Right lobe of liver (tissue), 6 donors: ENCODE data around the gene IFIT1B. TPM values are rescaled to one million over a fixed set of nuclear protein-coding genes. Genes with fewer than 3 reads are reported as not detected.

Source experiments
- ATAC-seq, 4 donors: fragments of 200-7000 bp; cut with Tn5 transposase; one replicate each; pipeline ENCODE4 v1.9.1; 2020; ENCODE audit warnings: mild to moderate bottlenecking in 4 of 4, moderate library complexity in 4 of 4
- DNase-seq, 3 donors: peaks; one replicate each; pipeline ENCODE4 v3.0.0-alpha.2; 2020
- H3K27ac ChIP-seq, 3 donors: fragments of 200-600 bp; one replicate each; pipeline ENCODE4 v1.8.0; 2022
- H3K27me3 ChIP-seq, 2 donors: fragments of 200-600 bp; one replicate each; pipeline ENCODE4 v1.8.0; 2022
- H3K36me3 ChIP-seq, 4 donors: fragments of 200-600 bp; sonication (generic) in 1 of 4; one replicate each; pipeline versions ENCODE4 v1.5.1 to v1.8.0; 2017 to 2022; ENCODE audit warnings: control low read depth in 1 of 4
- H3K4me1 ChIP-seq, 4 donors: fragments of 200-600 bp; sonication (generic) in 1 of 4; one replicate each; pipeline versions ENCODE4 v1.5.1 to v1.8.0; 2017 to 2022; ENCODE audit warnings: control low read depth in 1 of 4
- H3K4me3 ChIP-seq, 3 donors: fragments of 200-600 bp; one replicate each; pipeline ENCODE4 v1.8.0; 2022
- H3K9me3 ChIP-seq, 4 donors: fragments of 200-600 bp; sonication (generic) in 1 of 4; one replicate each; pipeline versions ENCODE4 v1.5.1 to v1.8.0; 2017 to 2022; ENCODE audit warnings: control low read depth in 1 of 4
- POLR2A ChIP-seq: fragments of 450-650 bp; IDR thresholded peaks from one replicate; pipeline ENCODE4 v1.6.1; 2017; ENCODE audit warnings: antibody characterized with exemption, mild to moderate bottlenecking
- WGBS: methylation state at CpG from one replicate; pipeline ENCODE4 v1.1.6; 2018; ENCODE audit warnings: low coverage, low lambda C conversion rate; ENCODE audit not compliant: insufficient coverage; ENCODE audit errors: missing lambda C conversion rate; 5-methylcytosine and 5-hydroxymethylcytosine counted together
- intact Hi-C, 2 donors: fragments of 100-400 bp; cut with DNase I; formaldehyde crosslinking; loops; one replicate each; pipeline versions ENCODE4 v1.11.2 to v1.14.1; 2022
- total RNA-seq, 6 experiments: library from RNA; depleted of rRNA in 2 of 6; stranded (reverse); fragments of >200 nt in 2 of 6; fragmentation: NEBNext Ultra II Directional in 3 of 6; extraction: Animal tissue kit (Norgen Biotek cat#: 25700) in 3 of 6; gene quantifications; one replicate each; pipeline versions ENCODE4 v1.1.0 to v1.2.4, GENCODE V29; 2016 to 2023
- TF ChIP-seq, protein P1 (sequence below), 4 donors: fragments of 200-600 bp in 3 of 4; fragments of 450-650 bp in 1 of 4; IDR thresholded peaks; one replicate each; pipeline versions ENCODE4 v1.5.1 to v1.8.0; 2016 to 2022; ENCODE audit warnings: antibody characterized with exemption in 4 of 4, mild to moderate bottlenecking in 2 of 4
- donor health status: DM: no; HTN: yes; CAD: no.
- donor health status: DM: no; HTN: no; CAD: no.
- donor health status: DM: no; HTN: no; CAD: no.
- donor health status: DM: no; HTN: yes; CAD: no.
- donor health status: DM: no; HTN: yes; CAD: no.

IFIT1B gene
- total RNA-seq, 6 experiments from 2014 or later, result 1.2 TPM; not detected in 5

DNA sequence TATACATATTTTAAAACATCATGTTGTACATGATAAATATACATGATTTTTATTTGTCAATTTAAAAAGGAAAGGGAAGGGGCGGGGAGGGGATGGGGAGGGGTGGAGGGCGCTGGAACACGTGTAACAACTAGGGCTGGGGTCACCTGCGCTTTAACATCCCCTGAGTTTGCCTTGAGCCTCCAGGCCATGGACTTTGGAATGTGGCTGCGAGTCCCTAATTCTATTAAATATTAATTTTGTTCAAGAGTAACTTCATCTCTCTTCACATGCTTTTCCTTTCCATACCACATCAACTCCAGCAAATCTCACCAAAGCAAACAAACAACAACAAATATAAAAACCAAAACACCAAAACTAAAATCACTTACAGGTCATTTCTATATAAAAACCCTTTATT, 47.1 kb downstream of the IFIT1B start:
- intact Hi-C loops, result loop anchor here in 1 of 2 donors (10.0 kb wide), 1 partner anchor 140 kb away; no protein-coding TSS in a partner anchor
- no peak overlapping the region for H3K4me3 ChIP-seq
- ATAC-seq (peak; percentile 71 to 85 (median 74)), DNase-seq (peak in 2 of 3 donors; percentile 34 to 61)
- no peaks in the 10 kb centered on the region for H3K27me3 ChIP-seq
- H3K4me1 ChIP-seq, result peaks cover 0 to 16% (median 5%) of the 10 kb centered on the region in 4 donors
- 34% methylated on average over 5 of the region's 5 CpGs for WGBS
- TF ChIP-seq POLR2A, result no peak
- TF ChIP-seq, protein P1, sequence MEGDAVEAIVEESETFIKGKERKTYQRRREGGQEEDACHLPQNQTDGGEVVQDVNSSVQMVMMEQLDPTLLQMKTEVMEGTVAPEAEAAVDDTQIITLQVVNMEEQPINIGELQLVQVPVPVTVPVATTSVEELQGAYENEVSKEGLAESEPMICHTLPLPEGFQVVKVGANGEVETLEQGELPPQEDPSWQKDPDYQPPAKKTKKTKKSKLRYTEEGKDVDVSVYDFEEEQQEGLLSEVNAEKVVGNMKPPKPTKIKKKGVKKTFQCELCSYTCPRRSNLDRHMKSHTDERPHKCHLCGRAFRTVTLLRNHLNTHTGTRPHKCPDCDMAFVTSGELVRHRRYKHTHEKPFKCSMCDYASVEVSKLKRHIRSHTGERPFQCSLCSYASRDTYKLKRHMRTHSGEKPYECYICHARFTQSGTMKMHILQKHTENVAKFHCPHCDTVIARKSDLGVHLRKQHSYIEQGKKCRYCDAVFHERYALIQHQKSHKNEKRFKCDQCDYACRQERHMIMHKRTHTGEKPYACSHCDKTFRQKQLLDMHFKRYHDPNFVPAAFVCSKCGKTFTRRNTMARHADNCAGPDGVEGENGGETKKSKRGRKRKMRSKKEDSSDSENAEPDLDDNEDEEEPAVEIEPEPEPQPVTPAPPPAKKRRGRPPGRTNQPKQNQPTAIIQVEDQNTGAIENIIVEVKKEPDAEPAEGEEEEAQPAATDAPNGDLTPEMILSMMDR (IDR thresholded peaks at IDR 0.05), result no peak
- H3K27ac ChIP-seq, result peak overlapping the region in 2 of 3 donors; percentile 61 to 82
- H3K9me3 ChIP-seq, result no peaks in the 10 kb centered on the region
- no peaks in the 10 kb centered on the region for H3K36me3 ChIP-seq

DNA sequence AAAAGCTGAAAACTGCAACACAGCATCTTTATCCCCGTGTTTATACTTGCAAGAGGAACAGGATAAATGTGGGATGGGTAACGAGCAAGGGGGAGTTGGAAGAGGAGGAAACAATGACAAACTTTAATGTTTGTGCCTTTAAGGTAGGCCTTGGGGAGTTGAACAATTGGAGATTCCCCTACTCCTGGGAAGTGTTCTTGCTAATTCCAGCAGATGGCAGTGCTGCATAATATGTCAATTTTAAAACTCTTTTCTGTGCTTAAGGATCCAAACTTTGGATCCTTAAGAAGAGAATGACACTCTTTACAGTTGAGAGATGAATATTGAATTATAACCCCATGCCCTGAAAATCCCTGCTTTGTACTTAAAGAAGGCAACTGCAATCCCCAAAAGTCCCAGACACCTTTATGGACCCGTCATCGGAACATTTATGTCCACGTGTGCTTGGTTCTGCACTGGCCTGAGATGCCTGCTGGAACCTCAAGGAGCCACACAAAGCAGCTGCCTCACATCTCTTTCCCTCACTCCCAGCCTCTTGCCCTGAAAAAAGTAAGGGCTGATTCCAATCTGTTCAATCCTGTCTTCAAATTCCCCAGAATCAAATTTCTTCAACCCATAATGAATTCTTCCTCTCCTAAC, 48.5 kb downstream of the IFIT1B start:
- ATAC-seq, result peak; percentile 83 to 89 (median 89)
- no peaks in the 10 kb centered on the region for H3K36me3 ChIP-seq
- H3K4me3 ChIP-seq, result no peak overlapping the region
- H3K27me3 ChIP-seq, result no peaks in the 10 kb centered on the region
- DNase-seq, result no peak
- intact Hi-C loops, result loop anchor here in 1 of 2 donors (10.0 kb wide), 1 partner anchor 138 kb away; no protein-coding TSS in a partner anchor
- no peaks in the 10 kb centered on the region for H3K9me3 ChIP-seq
- H3K4me1 ChIP-seq, result peaks cover 0 to 16% (median 5%) of the 10 kb centered on the region in 4 donors
- H3K27ac ChIP-seq, result peak overlapping the region in 1 of 3 donors; percentile 82
- TF ChIP-seq, protein P1 (IDR thresholded peaks at IDR 0.05), result peak; percentile 78 to 87 (median 82)
- no peak for TF ChIP-seq POLR2A
- 56% methylated on average over 5 of the region's 5 CpGs for WGBS

DNA sequence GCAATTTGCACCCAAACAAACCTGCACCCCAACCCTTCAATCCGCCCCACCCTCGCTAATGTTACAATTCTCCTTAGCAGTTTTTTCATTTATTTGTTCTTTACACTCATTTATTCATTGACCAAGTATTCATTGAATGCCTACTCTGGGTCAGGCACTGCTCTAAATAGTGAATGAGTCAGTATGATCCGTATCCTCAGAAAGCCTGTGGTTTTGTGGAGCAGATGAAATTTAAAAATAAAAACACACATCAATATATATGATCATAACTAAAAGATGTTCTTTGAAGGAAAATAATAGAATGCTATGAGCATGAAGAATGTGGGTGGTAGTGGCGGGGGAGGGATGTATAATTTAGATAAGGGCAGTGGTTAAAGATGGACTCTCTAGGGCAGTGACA, 49.8 kb downstream of the IFIT1B start:
- intact Hi-C loops, result loop anchor here in 1 of 2 donors (10.0 kb wide), 1 partner anchor 137 kb away; no protein-coding TSS in a partner anchor
- DNase-seq, result no peak
- Histone ChIP-seq H3K27me3 (no peaks in the 10 kb centered on the region), H3K27ac (no peak overlapping the region), H3K4me3 (no peak overlapping the region), H3K9me3 (no peaks in the 10 kb centered on the region), H3K36me3 (no peaks in the 10 kb centered on the region), H3K4me1 (peaks cover 0 to 16% (median 5%) of the 10 kb centered on the region in 4 donors)
- 84% methylated on average over 4 of the region's 4 CpGs for WGBS
- no peak for ATAC-seq
- TF ChIP-seq, protein P1 (IDR thresholded peaks at IDR 0.05), result no peak
- no peak for TF ChIP-seq POLR2A

DNA sequence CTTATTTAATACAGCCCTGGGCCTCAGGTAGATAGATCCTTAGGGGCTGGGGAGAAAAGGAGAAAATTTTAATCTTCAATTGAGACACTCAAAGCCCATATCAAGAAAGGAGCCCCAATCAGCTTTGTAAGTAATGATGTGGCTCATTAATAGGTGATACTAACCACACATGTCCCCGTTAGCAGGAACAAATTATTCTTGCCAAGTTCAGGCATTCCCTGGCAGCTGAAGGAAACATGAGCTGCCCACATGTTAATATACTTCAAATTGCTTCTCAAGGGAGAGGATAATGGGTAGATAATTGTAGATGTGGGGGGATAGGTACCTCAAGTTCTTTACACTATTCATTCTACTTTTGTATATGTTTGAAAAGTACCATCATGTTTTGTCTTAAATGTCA, 51.0 kb downstream of the IFIT1B start:
- Histone ChIP-seq H3K27ac (no peak overlapping the region), H3K4me1 (peaks cover 0 to 16% (median 5%) of the 10 kb centered on the region in 4 donors), H3K27me3 (no peaks in the 10 kb centered on the region), H3K36me3 (no peaks in the 10 kb centered on the region), H3K9me3 (no peaks in the 10 kb centered on the region), H3K4me3 (no peak overlapping the region)
- intact Hi-C loops, result loop anchor here in 1 of 2 donors (10.0 kb wide), 1 partner anchor 136 kb away; no protein-coding TSS in a partner anchor
- WGBS, result 43% methylated on average over 1 of the region's 1 CpG
- TF ChIP-seq POLR2A, result no peak
- TF ChIP-seq, protein P1 (IDR thresholded peaks at IDR 0.05), result no peak
- ATAC-seq (no peak), DNase-seq (no peak)
